MCF 10A (cell line): ENCODE measurements around the gene SRGAP3. TPM values are rescaled to one million over a fixed set of nuclear protein-coding genes. Genes with fewer than 3 reads are reported as not detected.

Experiments
- BruUV-seq: library from RNA; stranded (reverse); fragments of 400-500 nt; replicated peaks from 2 replicates; lab custom pipeline; 2021; lab: Mats Ljungman, UMichigan
- CTCF ChIA-PET: fragments of 300-600 bp; sonication (Branson Sonifier 250); formaldehyde crosslinking; extraction: SDS; loops from one replicate; lab custom pipeline; 2021; ENCODE audit warnings: antibody characterized with exemption, inconsistent platforms; lab: Yijun Ruan, JAX
- POLR2A ChIA-PET: fragments of 300-600, 350-650 bp; sonication (Branson Sonifier 250); formaldehyde crosslinking; extraction: SDS; loops from one replicate; lab custom pipeline; 2020; ENCODE audit warnings: antibody characterized with exemption, inconsistent platforms; lab: Yijun Ruan, JAX
- DNase-seq: peaks from one replicate; pipeline ENCODE4 v3.0.0-alpha.2; 2018; ENCODE audit not compliant: unreplicated experiment
- H3K27ac Mint-ChIP-seq: one replicate; pipeline ENCODE4 v1.8.0; 2022; ENCODE audit warnings: mild to moderate bottlenecking, low read depth, mixed read lengths; ENCODE audit not compliant: unreplicated experiment
- H3K27me3 Mint-ChIP-seq: one replicate; pipeline ENCODE4 v1.8.0; 2022; ENCODE audit warnings: mixed read lengths; ENCODE audit not compliant: insufficient read depth, unreplicated experiment
- H3K36me3 Mint-ChIP-seq: one replicate; pipeline ENCODE4 v1.8.0; 2022; ENCODE audit warnings: mild to moderate bottlenecking, moderate library complexity, mixed read lengths; ENCODE audit not compliant: insufficient read depth, unreplicated experiment
- H3K4me1 Mint-ChIP-seq: one replicate; pipeline ENCODE4 v1.8.0; 2022; ENCODE audit warnings: mixed read lengths; ENCODE audit not compliant: insufficient read depth, unreplicated experiment
- H3K4me3 Mint-ChIP-seq: one replicate; pipeline ENCODE4 v1.8.0; 2022; ENCODE audit warnings: mild to moderate bottlenecking, moderate library complexity, mixed read lengths; ENCODE audit not compliant: unreplicated experiment
- H3K9me3 Mint-ChIP-seq: one replicate; pipeline ENCODE4 v1.8.0; 2022; ENCODE audit warnings: mixed read lengths; ENCODE audit not compliant: unreplicated experiment
- intact Hi-C: fragments of 100-400 bp; cut with micrococcal nuclease; formaldehyde crosslinking; loops from 2 replicates; pipeline ENCODE4 v1.14.1; 2022
- total RNA-seq: library from RNA; stranded (reverse); gene quantifications from 2 replicates; pipeline ENCODE4 v1.2.3, GENCODE V29; 2022
- TF ChIP-seq, protein P1 (sequence below): fragments of 200-600 bp; IDR thresholded peaks from one replicate; pipeline ENCODE4 v1.8.0; 2022; ENCODE audit warnings: antibody characterized with exemption, mild to moderate bottlenecking; ENCODE audit not compliant: unreplicated experiment

The SRGAP3 gene
- total RNA-seq, 1 experiment from 2014 or later = 19.8 TPM

DNA sequence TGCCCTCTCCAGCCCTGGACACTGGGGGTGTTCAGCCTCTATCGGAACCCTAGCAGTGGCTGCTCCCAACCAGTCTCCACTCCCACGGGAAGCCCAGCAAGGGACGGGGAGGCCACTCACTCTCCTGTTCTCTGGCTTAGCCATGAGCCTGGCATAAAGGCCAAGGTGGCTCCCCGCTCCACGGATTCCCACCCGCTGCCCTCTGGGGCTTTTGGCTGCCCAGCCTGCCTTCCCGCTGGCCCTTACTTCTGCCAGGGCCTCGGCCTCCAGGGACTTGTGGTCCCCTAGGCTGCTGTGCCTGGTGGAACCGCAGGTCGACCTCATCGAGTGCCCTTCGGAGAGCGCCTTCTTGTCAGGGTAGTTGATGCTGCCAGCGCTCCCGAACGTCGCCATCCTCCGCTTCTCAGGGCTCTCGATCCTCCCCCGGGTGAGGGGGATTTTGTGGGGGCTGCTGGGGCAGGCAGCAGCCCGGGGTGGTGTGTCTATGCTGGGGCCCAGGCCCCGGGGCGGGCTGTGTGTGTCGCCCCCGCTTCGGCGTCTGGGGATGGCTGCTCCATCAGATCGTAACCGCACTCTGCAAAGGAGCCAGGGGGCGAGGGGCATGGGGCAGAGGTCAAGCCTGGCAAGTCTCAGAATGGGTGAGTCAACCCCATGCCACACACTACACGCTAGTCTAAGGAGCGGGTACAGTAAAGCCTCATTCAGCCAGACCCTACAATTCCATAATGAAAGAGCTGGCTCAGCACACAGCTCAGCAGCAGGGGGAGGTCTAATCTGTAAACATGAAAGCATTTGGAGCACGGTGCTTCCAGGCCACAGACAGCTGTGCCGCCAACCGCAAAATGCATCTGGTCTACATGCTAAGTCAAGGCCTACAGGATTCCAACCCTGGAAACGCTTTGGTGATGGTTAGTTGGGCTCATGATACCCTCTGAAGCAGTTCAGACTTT is 258.9 kb downstream of the SRGAP3 start:
- peaks cover 26% of the 10 kb centered on the region for H3K36me3 Mint-ChIP-seq
- no peaks in the 10 kb centered on the region for H3K27me3 Mint-ChIP-seq
- no peak for DNase-seq
- no peaks in the 10 kb centered on the region for H3K9me3 Mint-ChIP-seq
- no peaks in the 10 kb centered on the region for H3K4me1 Mint-ChIP-seq
- CTCF ChIA-PET = interaction anchor here (0.8 to 12.7 kb wide), 5 partner anchors 8 to 311 kb away, joined by 3 to 167 read pairs (median 5); no protein-coding TSS in a partner anchor
- POLR2A ChIA-PET = interaction anchor here (0.7 to 1.5 kb wide), 3 partner anchors 99 to 1229 kb away, joined by 3 to 5 read pairs (median 3); partner anchors contain the start of gene SRGAP3
- BruUV-seq = no TSS peak
- no peak overlapping the region for H3K4me3 Mint-ChIP-seq
- TF ChIP-seq, protein P1, sequence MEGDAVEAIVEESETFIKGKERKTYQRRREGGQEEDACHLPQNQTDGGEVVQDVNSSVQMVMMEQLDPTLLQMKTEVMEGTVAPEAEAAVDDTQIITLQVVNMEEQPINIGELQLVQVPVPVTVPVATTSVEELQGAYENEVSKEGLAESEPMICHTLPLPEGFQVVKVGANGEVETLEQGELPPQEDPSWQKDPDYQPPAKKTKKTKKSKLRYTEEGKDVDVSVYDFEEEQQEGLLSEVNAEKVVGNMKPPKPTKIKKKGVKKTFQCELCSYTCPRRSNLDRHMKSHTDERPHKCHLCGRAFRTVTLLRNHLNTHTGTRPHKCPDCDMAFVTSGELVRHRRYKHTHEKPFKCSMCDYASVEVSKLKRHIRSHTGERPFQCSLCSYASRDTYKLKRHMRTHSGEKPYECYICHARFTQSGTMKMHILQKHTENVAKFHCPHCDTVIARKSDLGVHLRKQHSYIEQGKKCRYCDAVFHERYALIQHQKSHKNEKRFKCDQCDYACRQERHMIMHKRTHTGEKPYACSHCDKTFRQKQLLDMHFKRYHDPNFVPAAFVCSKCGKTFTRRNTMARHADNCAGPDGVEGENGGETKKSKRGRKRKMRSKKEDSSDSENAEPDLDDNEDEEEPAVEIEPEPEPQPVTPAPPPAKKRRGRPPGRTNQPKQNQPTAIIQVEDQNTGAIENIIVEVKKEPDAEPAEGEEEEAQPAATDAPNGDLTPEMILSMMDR = no peak
- intact Hi-C loops = no loop called here
- no peak overlapping the region for H3K27ac Mint-ChIP-seq

DNA sequence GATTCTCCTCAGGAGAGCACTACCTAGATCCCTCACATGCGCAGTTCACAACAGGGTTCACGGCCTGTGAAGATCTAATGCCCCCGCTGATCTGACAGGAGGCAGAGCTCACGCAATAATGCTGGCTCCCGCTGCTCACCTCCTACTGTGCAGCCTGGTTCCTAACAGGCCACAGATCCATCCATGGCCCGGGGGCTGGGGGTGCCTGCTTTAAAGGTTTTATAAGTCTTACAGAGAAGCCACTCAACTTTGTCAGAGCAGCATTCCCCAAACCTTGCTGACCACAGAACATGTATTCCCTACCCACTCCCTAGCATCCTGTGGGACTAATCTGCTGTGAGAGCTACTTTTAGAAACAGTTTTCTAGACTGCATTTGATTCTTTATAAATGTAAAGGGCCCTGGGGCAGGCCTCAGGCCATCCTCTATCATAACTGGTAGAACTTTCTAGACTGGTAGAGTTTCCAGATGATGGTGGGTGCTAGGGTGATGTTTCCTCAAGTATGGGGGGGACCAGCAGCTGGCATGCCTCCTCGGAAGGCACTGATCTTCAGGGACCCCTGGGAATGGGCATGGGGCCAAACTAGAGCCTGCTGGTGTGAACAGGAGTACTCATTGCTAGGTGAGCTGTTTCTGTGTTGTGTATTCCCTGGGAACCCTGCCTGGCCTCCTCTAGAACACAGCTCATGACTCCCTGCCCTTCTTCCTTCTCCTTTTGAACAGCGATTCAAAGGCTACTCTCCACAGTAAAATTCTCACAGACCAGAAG is 260.5 kb downstream of the SRGAP3 start:
- DNase-seq = no peak
- ChIA-PET CTCF (interaction anchor here (0.5 to 12.7 kb wide), 18 partner anchors 9 to 819 kb away, joined by 3 to 167 read pairs (median 4); partner anchors contain the start of gene SRGAP3), POLR2A (interaction anchor here (1.3 to 1.5 kb wide), 2 partner anchors 100 to 261 kb away, joined by 3 to 5 read pairs; partner anchors contain the start of gene SRGAP3)
- Mint-ChIP-seq H3K36me3 (peaks cover 35% of the 10 kb centered on the region), H3K27me3 (no peaks in the 10 kb centered on the region), H3K9me3 (no peaks in the 10 kb centered on the region), H3K4me3 (no peak overlapping the region), H3K4me1 (no peaks in the 10 kb centered on the region), H3K27ac (no peak overlapping the region)
- no TSS peak for BruUV-seq
- TF ChIP-seq, protein P1 = no peak
- intact Hi-C loops = loop anchor here (1.0 to 5.0 kb wide), 3 partner anchors 78 to 313 kb away; partner anchors contain the start of gene SRGAP3

DNA sequence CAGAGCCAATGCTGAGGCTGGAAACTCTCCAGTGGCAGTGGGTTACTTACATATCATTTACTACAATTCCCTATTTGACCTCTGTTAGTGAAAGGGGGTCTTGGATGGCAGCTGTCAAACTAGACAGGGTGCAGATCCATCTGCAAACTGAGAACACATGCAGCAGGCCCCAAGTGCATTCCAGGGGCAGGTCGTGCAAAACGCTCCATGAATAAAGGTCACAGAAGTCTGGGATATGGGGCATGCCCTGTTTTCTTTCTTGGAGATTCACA is 261.1 kb downstream of the SRGAP3 start:
- Mint-ChIP-seq H3K9me3 (no peaks in the 10 kb centered on the region), H3K4me3 (no peak overlapping the region), H3K4me1 (no peaks in the 10 kb centered on the region), H3K27me3 (no peaks in the 10 kb centered on the region), H3K27ac (no peak overlapping the region), H3K36me3 (peaks cover 29% of the 10 kb centered on the region)
- CTCF ChIA-PET = interaction anchor here (0.7 to 12.7 kb wide), 21 partner anchors 8 to 378 kb away, joined by 3 to 167 read pairs (median 5); partner anchors contain the start of gene SRGAP3
- intact Hi-C loops = loop anchor here (1.0 to 5.0 kb wide), 3 partner anchors 79 to 314 kb away; partner anchors contain the start of gene SRGAP3
- POLR2A ChIA-PET = interaction anchor here (0.6 to 1.5 kb wide), 2 partner anchors 261 to 314 kb away, joined by 3 to 6 read pairs; partner anchors contain the start of gene SRGAP3
- no peak for DNase-seq
- no TSS peak for BruUV-seq
- TF ChIP-seq, protein P1 = no peak
